Osteoblast (primary cell): ENCODE data around the gene MED9. TPM values are rescaled to one million over a fixed set of nuclear protein-coding genes. Genes with fewer than 3 reads are reported as not detected.
"Not testable (repeated sequence)": the region's sequence is repeated elsewhere in the genome, so short reads cannot be mapped to it uniquely, and the experiment has no call there.

ENCODE experiments used
- DNase-seq: peaks from one replicate; pipeline ENCODE4 v3.0.0; 2011; ENCODE audit warnings: low spot score, mixed read lengths; ENCODE audit not compliant: insufficient read length; ENCODE audit errors: missing footprints
- H2AFZ ChIP-seq: 2 replicates; pipeline ENCODE4 v1.6.0; 2011; ENCODE audit warnings: mild to moderate bottlenecking, low read length
- H3K27ac ChIP-seq: 2 replicates; pipeline ENCODE4 v1.5.1; 2011; ENCODE audit warnings: mild to moderate bottlenecking, low read depth, low read length, moderate library complexity
- H3K27me3 ChIP-seq: 2 replicates; pipeline ENCODE4 v1.6.0; 2012; ENCODE audit warnings: mild to moderate bottlenecking, control low read depth, inconsistent platforms, low read length, moderate library complexity; ENCODE audit not compliant: insufficient read depth
- H3K36me3 ChIP-seq: 2 replicates; pipeline ENCODE4 v1.5.1; 2011; ENCODE audit warnings: mild to moderate bottlenecking, low read length, control low read depth, moderate library complexity; ENCODE audit not compliant: insufficient read depth
- H3K4me1 ChIP-seq: 2 replicates; pipeline ENCODE4 v1.5.1; 2011; ENCODE audit warnings: mild to moderate bottlenecking, low read length, control low read depth, moderate library complexity; ENCODE audit not compliant: insufficient read depth
- H3K4me2 ChIP-seq: 2 replicates; pipeline ENCODE4 v1.6.0; 2011; ENCODE audit warnings: mild to moderate bottlenecking, low read length; ENCODE audit not compliant: insufficient read depth
- H3K4me3 ChIP-seq: fragments of 200-600 bp; sonication (generic); 3 replicates; pipeline ENCODE4 v1.5.1; 2012; ENCODE audit warnings: mild to moderate bottlenecking, low read length, inconsistent platforms; ENCODE audit not compliant: insufficient read depth
- H3K79me2 ChIP-seq: 2 replicates; pipeline ENCODE4 v1.6.0; 2012; ENCODE audit warnings: mild to moderate bottlenecking, low read length, control low read depth, inconsistent platforms; ENCODE audit not compliant: insufficient read depth
- H3K9me3 ChIP-seq: 2 replicates; pipeline ENCODE4 v1.5.1; 2011; ENCODE audit warnings: low read depth, low read length, control low read depth
- H4K20me1 ChIP-seq: 2 replicates; pipeline ENCODE4 v1.6.0; 2012; ENCODE audit warnings: mild to moderate bottlenecking, low read length, control low read depth; ENCODE audit not compliant: insufficient read depth
- total RNA-seq: library from RNA; depleted of rRNA; stranded (reverse); fragments of >200 nt; gene quantifications from 2 replicates; pipeline ENCODE4 v1.2.3, GENCODE V29; 2012
- TF ChIP-seq, protein P1 (sequence below): IDR thresholded peaks from 2 replicates; pipeline ENCODE4 v1.5.1; 2011; ENCODE audit warnings: mild to moderate bottlenecking, low read depth, low read length, moderate library complexity; ENCODE audit errors: extremely low read depth

MED9 gene
- total RNA-seq, 1 donor, result 17.0 TPM

DNA sequence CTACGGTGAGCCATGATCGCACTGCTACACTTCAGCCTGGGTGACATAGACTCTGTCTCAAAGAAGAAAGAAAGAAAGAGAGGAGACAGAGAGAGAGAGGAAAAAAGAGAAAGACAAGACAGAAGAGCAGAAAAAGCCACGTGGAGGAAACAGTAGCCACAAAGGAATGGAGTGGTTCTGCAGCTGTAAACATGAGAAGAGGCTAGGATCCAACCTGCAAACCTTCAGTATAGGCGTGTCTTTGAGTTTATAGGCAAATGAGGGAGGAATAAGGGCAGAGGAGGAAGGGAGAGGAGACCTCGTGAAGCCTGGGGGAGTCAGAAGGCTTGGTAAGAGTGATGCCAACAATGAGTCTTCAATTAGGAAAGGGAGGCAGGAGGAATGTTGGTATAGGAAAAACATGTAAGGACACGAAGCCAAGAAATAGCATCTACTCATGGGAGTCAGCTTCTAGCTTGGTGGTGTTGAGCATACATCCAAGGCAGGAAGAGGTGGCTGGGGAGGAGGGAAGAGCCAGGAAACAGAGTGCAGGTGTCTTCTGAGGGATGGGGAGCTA, 3.9 kb downstream of the MED9 start:
- H3K79me2 ChIP-seq, result peaks cover 82% of the 10 kb centered on the region
- H2AFZ ChIP-seq, result no peak overlapping the region
- no peaks in the 10 kb centered on the region for H3K36me3 ChIP-seq
- TF ChIP-seq, protein P1, sequence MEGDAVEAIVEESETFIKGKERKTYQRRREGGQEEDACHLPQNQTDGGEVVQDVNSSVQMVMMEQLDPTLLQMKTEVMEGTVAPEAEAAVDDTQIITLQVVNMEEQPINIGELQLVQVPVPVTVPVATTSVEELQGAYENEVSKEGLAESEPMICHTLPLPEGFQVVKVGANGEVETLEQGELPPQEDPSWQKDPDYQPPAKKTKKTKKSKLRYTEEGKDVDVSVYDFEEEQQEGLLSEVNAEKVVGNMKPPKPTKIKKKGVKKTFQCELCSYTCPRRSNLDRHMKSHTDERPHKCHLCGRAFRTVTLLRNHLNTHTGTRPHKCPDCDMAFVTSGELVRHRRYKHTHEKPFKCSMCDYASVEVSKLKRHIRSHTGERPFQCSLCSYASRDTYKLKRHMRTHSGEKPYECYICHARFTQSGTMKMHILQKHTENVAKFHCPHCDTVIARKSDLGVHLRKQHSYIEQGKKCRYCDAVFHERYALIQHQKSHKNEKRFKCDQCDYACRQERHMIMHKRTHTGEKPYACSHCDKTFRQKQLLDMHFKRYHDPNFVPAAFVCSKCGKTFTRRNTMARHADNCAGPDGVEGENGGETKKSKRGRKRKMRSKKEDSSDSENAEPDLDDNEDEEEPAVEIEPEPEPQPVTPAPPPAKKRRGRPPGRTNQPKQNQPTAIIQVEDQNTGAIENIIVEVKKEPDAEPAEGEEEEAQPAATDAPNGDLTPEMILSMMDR, result no peak
- peaks cover under 1% of the 10 kb centered on the region for H3K27me3 ChIP-seq
- H3K9me3 ChIP-seq, result no peaks in the 10 kb centered on the region
- H3K27ac ChIP-seq, result peak overlapping the region; percentile 33
- H3K4me3 ChIP-seq, result no peak overlapping the region
- DNase-seq, result peak; percentile 8
- H3K4me1 ChIP-seq, result peaks cover 14% of the 10 kb centered on the region
- no peak overlapping the region for H3K4me2 ChIP-seq
- peaks cover 9% of the 10 kb centered on the region for H4K20me1 ChIP-seq

DNA sequence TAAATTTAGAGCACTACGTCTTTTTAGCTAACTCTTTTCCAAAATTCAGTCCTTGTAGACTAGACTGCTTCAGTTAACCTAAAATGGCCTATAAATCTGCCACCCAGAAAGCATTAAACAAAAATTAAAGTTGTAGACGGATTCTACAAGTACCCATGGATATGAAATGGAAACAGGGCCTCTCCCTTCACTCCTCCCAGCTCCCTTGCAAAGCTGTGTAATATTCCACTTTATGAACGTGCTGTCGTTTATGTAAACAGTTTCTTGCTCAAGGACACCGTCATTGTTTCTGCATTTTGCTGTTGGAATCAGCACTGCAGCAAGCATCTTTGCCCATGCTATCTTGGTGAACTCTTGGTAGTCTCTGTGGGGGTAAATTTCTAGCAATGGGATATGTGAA, 5.1 kb downstream of the MED9 start:
- TF ChIP-seq, protein P1, result no peak
- peak; percentile 41 for DNase-seq
- Histone ChIP-seq H3K27ac (no peak overlapping the region), H3K36me3 (no peaks in the 10 kb centered on the region), H4K20me1 (peaks cover 9% of the 10 kb centered on the region), H3K27me3 (no peaks in the 10 kb centered on the region), H3K4me2 (no peak overlapping the region), H3K79me2 (peaks cover 83% of the 10 kb centered on the region), H3K9me3 (no peaks in the 10 kb centered on the region), H3K4me3 (no peak overlapping the region), H3K4me1 (peaks cover 14% of the 10 kb centered on the region), H2AFZ (no peak overlapping the region)

DNA sequence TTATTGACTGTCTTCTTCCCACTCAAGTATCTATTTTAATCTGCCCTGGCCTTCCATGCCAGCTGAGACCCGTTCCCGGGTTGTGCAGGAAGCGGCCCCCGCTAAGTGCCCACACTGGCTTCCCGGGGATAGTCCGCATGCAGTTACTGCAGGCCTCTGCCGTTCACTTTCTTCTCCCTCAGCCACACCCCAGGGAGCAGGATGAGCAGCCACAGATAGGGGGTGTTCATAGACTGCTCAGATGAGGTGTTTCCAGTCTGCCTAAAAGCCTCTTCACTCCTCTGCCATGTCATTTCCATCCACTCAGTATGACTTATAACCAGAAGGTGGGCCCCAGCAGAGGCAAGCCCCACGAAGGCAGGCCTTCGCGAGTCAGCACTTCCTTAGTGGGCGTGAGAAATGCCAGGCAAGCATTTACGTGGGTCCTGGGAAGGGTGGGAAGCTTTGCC, 7.7 kb downstream of the MED9 start:
- peak; percentile 56 for DNase-seq
- peaks cover 62% of the 10 kb centered on the region for H3K79me2 ChIP-seq
- TF ChIP-seq, protein P1, result no peak
- H3K27me3 ChIP-seq, result no peaks in the 10 kb centered on the region
- H3K9me3 ChIP-seq, result no peaks in the 10 kb centered on the region
- H3K4me1 ChIP-seq, result no peaks in the 10 kb centered on the region
- peaks cover 14% of the 10 kb centered on the region for H4K20me1 ChIP-seq
- H2AFZ ChIP-seq, result no peak overlapping the region
- H3K36me3 ChIP-seq, result peaks cover 4% of the 10 kb centered on the region
- H3K4me2 ChIP-seq, result no peak overlapping the region
- H3K4me3 ChIP-seq, result no peak overlapping the region
- peak overlapping the region; percentile 13 for H3K27ac ChIP-seq

DNA sequence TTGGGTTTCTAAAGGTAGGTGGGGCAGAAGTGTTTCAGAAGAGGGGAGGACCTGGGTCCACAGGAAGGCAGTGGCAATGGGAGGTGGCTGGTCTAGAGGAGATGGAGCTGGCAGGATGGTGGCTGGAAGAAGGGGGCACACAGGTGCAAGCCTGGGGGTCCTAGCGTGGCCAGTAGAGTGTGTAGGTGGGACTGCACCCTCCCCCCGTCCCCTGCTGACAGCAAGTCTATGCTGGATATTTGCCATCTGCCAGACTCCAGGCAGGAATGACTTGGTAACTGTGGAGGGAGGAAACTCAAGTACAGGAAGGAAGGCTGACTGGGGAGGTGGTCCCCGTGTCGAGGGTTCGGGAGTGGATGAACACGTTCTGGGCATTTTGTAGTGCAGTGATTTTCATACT, 8.6 kb downstream of the MED9 start:
- H3K79me2 ChIP-seq, result peaks cover 53% of the 10 kb centered on the region
- peaks cover 4% of the 10 kb centered on the region for H3K36me3 ChIP-seq

DNA sequence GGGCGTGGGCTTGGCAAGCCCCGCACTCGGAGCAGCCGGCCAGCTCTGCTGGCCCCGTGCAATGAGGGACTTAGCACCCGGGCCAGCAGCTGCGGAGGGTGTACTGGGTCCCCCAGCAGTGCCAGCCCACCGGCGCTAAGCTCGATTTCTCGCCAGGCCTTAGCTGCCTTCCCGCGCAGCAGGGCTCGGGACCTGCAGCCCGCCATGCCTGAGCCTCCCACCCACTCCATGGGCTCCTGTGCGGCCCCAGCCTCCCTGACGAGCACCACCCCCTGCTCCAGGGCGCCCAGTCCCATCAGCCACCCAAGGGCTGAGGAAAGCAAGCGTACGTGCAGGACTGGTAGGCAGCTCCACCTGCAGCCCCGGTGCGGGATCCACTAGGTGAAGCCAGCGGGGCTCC, 9.6 kb downstream of the MED9 start:
- not testable (repeated sequence) for DNase-seq, H3K4me2 ChIP-seq, H3K27ac ChIP-seq, H3K27me3 ChIP-seq, H3K4me1 ChIP-seq, H3K4me3 ChIP-seq, H2AFZ ChIP-seq, H3K9me3 ChIP-seq
- Histone ChIP-seq H4K20me1 (peaks cover 14% of the 10 kb centered on the region), H3K36me3 (peaks cover 12% of the 10 kb centered on the region), H3K79me2 (peaks cover 43% of the 10 kb centered on the region)

More for the DNA sequence above, 8.6 kb downstream of the MED9 start:
- no peak overlapping the region for H2AFZ ChIP-seq
- peaks cover 18% of the 10 kb centered on the region for H4K20me1 ChIP-seq
- TF ChIP-seq, protein P1, result no peak
- no peaks in the 10 kb centered on the region for H3K4me1 ChIP-seq
- H3K27me3 ChIP-seq, result no peaks in the 10 kb centered on the region
- peak; percentile 55 for DNase-seq
- H3K27ac ChIP-seq, result no peak overlapping the region
- no peak overlapping the region for H3K4me3 ChIP-seq
- H3K9me3 ChIP-seq, result no peaks in the 10 kb centered on the region
- H3K4me2 ChIP-seq, result no peak overlapping the region
